Tibial nerve (tissue), 4 donors: ENCODE measurements around the gene RNF212B. TPM values are rescaled to one million over a fixed set of nuclear protein-coding genes. Genes with fewer than 3 reads are reported as not detected.
A peak's percentile ranks its signal among the peaks of the same experiment; 100 is the strongest.

ENCODE experiments used
- DNase-seq, 2 donors: peaks; one replicate each; pipeline ENCODE4 v3.0.0-alpha.2; 2019; ENCODE audit warnings: low spot score in 2 of 2
- H3K27ac ChIP-seq, 4 donors: fragments of 200-600 bp; sonication (generic) in 3 of 4; one replicate each; pipeline ENCODE4 v1.5.1; 2017 to 2019; ENCODE audit warnings: mild to moderate bottlenecking in 1 of 4
- H3K27me3 ChIP-seq, 2 donors: fragments of 200-600 bp; sonication (generic) in 1 of 2; one replicate each; pipeline versions ENCODE4 v1.5.1 to v1.6.0; 2017 to 2019
- H3K36me3 ChIP-seq, 3 donors: fragments of 200-600 bp; sonication (generic); one replicate each; pipeline ENCODE4 v1.5.1; 2018 to 2019
- H3K4me1 ChIP-seq, 4 donors: fragments of 200-600 bp; sonication (generic) in 3 of 4; one replicate each; pipeline ENCODE4 v1.5.1; 2017 to 2019
- H3K4me3 ChIP-seq, 4 donors: fragments of 200-600 bp; sonication (generic) in 3 of 4; one replicate each; pipeline ENCODE4 v1.5.1; 2017 to 2019; ENCODE audit warnings: mild to moderate bottlenecking in 1 of 4, moderate library complexity in 1 of 4
- H3K9me3 ChIP-seq, 4 donors: fragments of 200-600 bp; sonication (generic) in 3 of 4; one replicate each; pipeline ENCODE4 v1.5.1; 2017 to 2019
- CTCF ChIP-seq, 5 experiments: fragments of 200-600 bp in 3 of 5; fragments of 450-650 bp in 2 of 5; sonication (generic) in 3 of 5; IDR thresholded peaks; one replicate each; pipeline ENCODE4 v1.5.1; 2016 to 2019; ENCODE audit warnings: antibody characterized with exemption in 5 of 5, mild to moderate bottlenecking in 3 of 5, moderate library complexity in 2 of 5
- EP300 ChIP-seq, 2 donors: sonication (generic); formaldehyde crosslinking; IDR thresholded peaks; one replicate each; pipeline ENCODE4 v1.6.1; 2017; ENCODE audit warnings: antibody characterized with exemption in 2 of 2, mild to moderate bottlenecking in 1 of 2
- POLR2A ChIP-seq, 2 donors: fragments of 450-650 bp; IDR thresholded peaks; one replicate each; pipeline ENCODE4 v1.6.1; 2017; ENCODE audit warnings: antibody characterized with exemption in 2 of 2, mild to moderate bottlenecking in 2 of 2, moderate library complexity in 2 of 2
- WGBS, 2 donors: methylation state at CpG; one replicate each; pipeline ENCODE4 v1.1.5; 2018; 5-methylcytosine and 5-hydroxymethylcytosine counted together
- total RNA-seq, 4 donors: library from RNA; depleted of rRNA; stranded (reverse); fragments of >200 nt; gene quantifications; one replicate each; pipeline ENCODE4 v1.1.0, GENCODE V29; 2016

RNF212B gene
- total RNA-seq, 4 donors from 2014 or later: not detected

DNA sequence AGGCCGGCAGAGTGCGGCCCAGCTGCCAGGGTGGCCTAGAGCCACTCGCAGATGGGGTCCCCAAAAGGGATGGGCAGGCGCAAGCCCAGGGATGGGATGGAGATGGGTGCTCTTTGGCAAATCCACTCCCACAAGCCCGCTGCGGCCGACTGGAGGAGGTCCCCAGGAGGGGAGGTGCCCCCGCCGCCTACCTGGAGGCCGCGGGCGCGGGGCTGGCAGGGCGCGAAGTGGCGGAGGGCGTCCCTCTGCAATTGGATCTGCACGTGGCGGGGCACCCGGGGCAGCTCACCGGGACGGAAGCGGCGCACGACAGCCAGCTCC lies 64.2 kb downstream of the RNF212B start:
- Histone ChIP-seq H3K36me3 (peaks cover 0 to 21% (median 0%) of the 10 kb centered on the region in 3 donors), H3K9me3 (no peaks in the 10 kb centered on the region), H3K4me3 (peak overlapping the region; percentile 65 to 95 (median 80)), H3K27me3 (no peaks in the 10 kb centered on the region), H3K27ac (peak overlapping the region; percentile 98 to 100 (median 100)), H3K4me1 (peaks cover 5 to 49% (median 27%) of the 10 kb centered on the region in 4 donors)
- no peak for TF ChIP-seq CTCF (IDR thresholded peaks at IDR 0.05)
- TF ChIP-seq POLR2A (IDR thresholded peaks at IDR 0.05): peak; percentile 92 to 95
- peak; percentile 55 to 83 for TF ChIP-seq EP300 (IDR thresholded peaks at IDR 0.05)
- no peak for DNase-seq
- WGBS, 2 donors: 0 to 1% methylated on average over 12 to 24 of the region's 25 CpGs

- H3K27ac ChIP-seq: peak within 1 kb of the TSS; percentile 98 to 100 (median 100)
- WGBS, 2 donors: 4 to 5% methylated on average over 48 to 75 of the region's 81 CpGs
- peak in 1 of 2 donors; percentile 60 for DNase-seq
- H3K4me1 ChIP-seq: peaks cover 5 to 55% (median 31%) of the 10 kb centered on the region in 4 donors
- no peaks in the 10 kb centered on the region for H3K9me3 ChIP-seq
- peak within 1 kb of the TSS; percentile 65 to 95 (median 80) for H3K4me3 ChIP-seq
- TF ChIP-seq POLR2A (IDR thresholded peaks at IDR 0.05) (no peak), EP300 (IDR thresholded peaks at IDR 0.05) (no peak), CTCF (IDR thresholded peaks at IDR 0.05) (no peak)
- peaks cover 0 to 15% (median 0%) of the 10 kb centered on the region in 3 donors for H3K36me3 ChIP-seq
- H3K27me3 ChIP-seq: no peaks in the 10 kb centered on the region
These were observed 64.8 kb downstream of the RNF212B start, which contains the start of gene PPP1R3E for GRCh38 chr14:23302290-23303225. Gene PPP1R3E (minus strand): TSS chr14:23302859. CDS start chr14:23302576, 283 bp downstream.

DNA sequence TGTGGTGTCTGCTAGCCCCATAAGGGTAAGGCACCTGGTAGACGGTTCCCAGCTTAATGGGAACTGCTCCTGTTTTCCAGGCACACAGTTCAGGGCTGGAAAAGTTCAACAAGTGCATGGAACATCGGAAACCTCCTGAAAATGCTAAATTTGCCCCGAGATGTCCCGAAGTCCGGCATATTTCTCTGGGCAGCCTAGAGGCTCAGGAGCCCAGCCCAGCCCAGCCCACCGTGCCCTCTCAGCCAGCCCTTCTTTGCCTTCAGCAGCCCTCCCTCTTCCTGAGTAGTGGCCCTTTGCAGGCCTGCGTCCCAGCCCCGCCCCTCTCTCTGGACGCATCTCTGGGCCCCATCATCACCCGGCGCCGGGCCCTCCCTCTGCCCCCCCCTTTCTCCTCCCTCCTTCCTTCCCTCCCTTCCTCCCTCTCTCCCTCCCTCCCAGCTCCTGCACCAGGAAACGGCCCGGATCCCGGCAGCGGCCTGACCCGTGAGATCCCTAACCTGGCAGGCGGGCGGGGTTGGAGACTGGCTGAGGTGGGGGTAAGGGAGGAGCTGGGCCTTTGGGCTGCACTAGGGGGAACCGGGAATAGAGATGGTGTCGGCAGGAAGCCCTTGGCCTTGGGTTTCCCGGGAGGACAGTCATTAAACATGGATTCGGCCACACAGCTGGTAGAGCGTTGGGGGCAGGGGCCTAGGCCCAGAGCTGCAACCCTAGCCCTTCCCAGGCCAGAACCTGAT lies 68.8 kb downstream of the RNF212B start, which contains the start of gene BCL2L2:
Gene BCL2L2, plus strand, starts transcription at position 422 of the 734 bp plus-strand sequence. CDS start 935 bp downstream, outside the sequence.
- Histone ChIP-seq H3K4me3 (peak within 1 kb of the TSS; percentile 48 to 84 (median 60)), H3K4me1 (peaks cover 5 to 50% (median 27%) of the 10 kb centered on the region in 4 donors), H3K36me3 (peaks cover 0 to 40% (median 0%) of the 10 kb centered on the region in 3 donors), H3K9me3 (no peaks in the 10 kb centered on the region), H3K27me3 (no peaks in the 10 kb centered on the region), H3K27ac (peak within 1 kb of the TSS; percentile 81 to 95 (median 92))
- peak; percentile 89 to 92 for DNase-seq
- TF ChIP-seq POLR2A (IDR thresholded peaks at IDR 0.05): peak; percentile 60 to 83
- TF ChIP-seq CTCF (IDR thresholded peaks at IDR 0.05): peak in 1 of 5 experiments; percentile 40
- TF ChIP-seq EP300 (IDR thresholded peaks at IDR 0.05): peak in 1 of 2 donors; percentile 83
- WGBS, 2 donors: 0 to 1% methylated on average over 23 to 24 of the region's 24 CpGs

- Histone ChIP-seq H3K4me1 (peaks cover 5 to 50% (median 27%) of the 10 kb centered on the region in 4 donors), H3K27ac (peak overlapping the region; percentile 81 to 95 (median 92)), H3K27me3 (no peaks in the 10 kb centered on the region), H3K4me3 (peak overlapping the region; percentile 48 to 84 (median 60)), H3K36me3 (peaks cover 0 to 45% (median 0%) of the 10 kb centered on the region in 3 donors), H3K9me3 (no peaks in the 10 kb centered on the region)
- TF ChIP-seq POLR2A (IDR thresholded peaks at IDR 0.05) (no peak), CTCF (IDR thresholded peaks at IDR 0.05) (no peak), EP300 (IDR thresholded peaks at IDR 0.05) (no peak)
- 6% methylated on average over 5 of the region's 5 CpGs for WGBS, 2 donors
- no peak for DNase-seq
These were observed 69.4 kb downstream of the RNF212B start for GRCh38 chr14:23307146-23307530.
